Heart left ventricle (tissue), 13 donors: ENCODE data around the gene AFF1.

Experiments used
- CTCF ChIP-seq, 12 donors: fragments of 200-600 bp; sonication (generic) in 4 of 12; IDR thresholded peaks; one replicate each; pipeline versions ENCODE4 v1.5.0 to v1.8.0; 2018 to 2022; ENCODE audit warnings: antibody characterized with exemption in 12 of 12, mild to moderate bottlenecking in 5 of 12
- POLR2A ChIP-seq, 2 donors: fragments of 450-650 bp; IDR thresholded peaks; one replicate each; pipeline ENCODE4 v1.6.1; 2017; ENCODE audit warnings: antibody characterized with exemption in 2 of 2, mild to moderate bottlenecking in 2 of 2, moderate library complexity in 2 of 2
- donor health status: ischemic (EF 13 %, LVEDD 7.1; RV severe dilation, severe dysfunction).
- donor health status: DM: no; HTN: yes; CAD: no.
- donor health status: DM: no; HTN: no; CAD: no.
- donor health status: ischemic (EF 25% LVEDD 6.9; RV normal size, moderate dysfunction).
- donor health status: ischemic (EF 25% LVEDD 5.7; RV mildly dilated, moderate dysfunction).
- donor health status: ischemic (EF 35%, LVEDD 5.7; RV mildly dilated, moderate dysfunction).
- donor health status: nonischemic (EF 11% LVEDD 7.7; RV severe dilation, severe dysfunction).
- donor health status: DM: yes; HTN: yes; CAD: no.
- donor health status: PGD.
- donor health status: ischemic (EF 29% LVEDD 5.4; RV normal size, mild dysfunction).
- donor health status: nonischemic (EF 23%, LVEDD 6.1; RV moderate dilation, normal function).

GRCh38 chr4:87101543-87102199 is 166.9 kb downstream of the AFF1 start:
- TF ChIP-seq CTCF (IDR thresholded peaks at IDR 0.05), result no peak
- no peak for TF ChIP-seq POLR2A (IDR thresholded peaks at IDR 0.05)
